NCI-H187 (cell line): ENCODE measurements around the gene TACR1.

Source experiments
- DNase-seq, 2 experiments: peaks; one replicate each; lab custom pipeline; 2025; lab: John Stamatoyannopoulos, UW

The TACR1 gene

GRCh38 chr2:75047992-75048625, 151.2 kb downstream of the TACR1 start:
- DNase-seq, result no peak

GRCh38 chr2:75047189-75047991, 151.9 kb downstream of the TACR1 start:
- no peak for DNase-seq

- no peak for DNase-seq
Measured at GRCh38 chr2:75045526-75046050, 153.7 kb downstream of the TACR1 start.

GRCh38 chr2:75044291-75044690, 155.0 kb downstream of the TACR1 start:
- no peak for DNase-seq

- DNase-seq, result no peak
Measured at GRCh38 chr2:75042823-75043222, 156.5 kb downstream of the TACR1 start.

GRCh38 chr2:75041731-75042600, 157.4 kb downstream of the TACR1 start:
- DNase-seq, result no peak

GRCh38 chr2:75041226-75041625, 158.1 kb downstream of the TACR1 start:
- DNase-seq, result no peak

GRCh38 chr2:75035444-75036353, 163.6 kb downstream of the TACR1 start:
- DNase-seq, result no peak

GRCh38 chr2:75033516-75033915, 165.8 kb downstream of the TACR1 start:
- no peak for DNase-seq

GRCh38 chr2:75031906-75032803, 167.2 kb downstream of the TACR1 start:
- DNase-seq, result no peak

- DNase-seq, result no peak
Measured at GRCh38 chr2:75031171-75031570, 168.1 kb downstream of the TACR1 start.

GRCh38 chr2:75030218-75031009, 168.9 kb downstream of the TACR1 start:
- no peak for DNase-seq

- DNase-seq, result no peak
Measured at GRCh38 chr2:75027886-75028285, 171.4 kb downstream of the TACR1 start.

GRCh38 chr2:75025633-75026380, 173.5 kb downstream of the TACR1 start:
- DNase-seq, result no peak

GRCh38 chr2:75025216-75025615, 174.1 kb downstream of the TACR1 start:
- no peak for DNase-seq

GRCh38 chr2:75023666-75024455, 175.5 kb downstream of the TACR1 start:
- no peak for DNase-seq

GRCh38 chr2:75022516-75022915, 176.8 kb downstream of the TACR1 start:
- DNase-seq, result no peak

- DNase-seq, result no peak
Measured at GRCh38 chr2:75021672-75022071, 177.6 kb downstream of the TACR1 start.
